Hepatic stellate cell (primary cell): Measurements from ENCODE around the gene SLC22A23.

Experiments
- DNase-seq: peaks from one replicate; pipeline ENCODE4 v3.0.0; 2011; ENCODE audit warnings: low spot score

The SLC22A23 gene

DNA sequence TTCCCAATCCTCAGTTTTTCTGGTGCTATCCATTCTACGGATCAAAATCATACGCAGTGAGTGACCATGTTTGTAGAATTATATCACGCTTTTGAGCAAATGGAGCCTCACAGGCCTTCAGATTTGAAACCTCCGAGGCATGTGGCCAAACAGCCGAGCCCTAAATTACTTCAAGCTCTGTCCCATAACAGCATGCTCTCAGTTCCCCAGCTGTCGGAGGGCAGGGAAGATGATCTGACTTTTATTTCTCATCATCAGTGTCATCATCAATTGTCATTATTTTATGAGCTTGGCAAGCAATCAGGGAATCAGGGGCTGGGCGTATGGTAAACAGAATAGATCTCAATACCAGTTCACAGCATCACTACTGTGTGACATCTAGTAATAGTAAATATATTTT lies 124.9 kb downstream of the SLC22A23 start:
- no peak for DNase-seq

GRCh38 chr6:3331494-3331893 lies 125.4 kb downstream of the SLC22A23 start:
- DNase-seq, result no peak

GRCh38 chr6:3330199-3330598 lies 126.7 kb downstream of the SLC22A23 start:
- no peak for DNase-seq

DNA sequence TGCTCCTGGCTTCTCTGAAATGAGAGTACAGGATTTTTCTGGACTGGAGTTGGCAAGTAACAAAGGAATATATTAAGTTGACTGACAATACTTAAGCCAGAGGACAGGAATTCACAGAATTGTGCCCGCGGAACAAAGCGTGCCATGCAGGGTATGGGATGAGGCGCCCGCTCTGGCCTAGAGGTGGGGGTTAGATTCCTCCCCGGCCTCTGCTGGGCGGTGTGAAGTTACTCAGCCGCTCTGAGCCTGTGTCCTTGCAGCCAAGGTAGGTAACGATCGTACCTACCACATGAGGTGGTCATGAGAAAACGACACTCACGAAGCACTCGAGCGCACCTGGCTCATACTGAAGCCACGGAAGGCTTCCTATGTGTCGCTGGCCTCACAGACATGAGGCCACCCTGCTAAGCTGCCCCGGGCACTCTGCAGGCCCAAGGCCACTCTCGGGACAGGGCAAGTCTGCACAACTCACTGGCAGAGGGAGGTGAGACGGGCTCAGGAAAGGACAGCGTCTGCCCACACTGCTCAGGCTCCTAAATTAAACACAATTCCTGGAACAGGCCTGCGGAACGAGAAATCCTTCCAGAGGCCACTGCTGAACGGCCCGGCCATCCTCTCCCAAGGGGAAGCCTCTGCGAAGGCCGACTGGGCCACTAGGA lies 127.3 kb downstream of the SLC22A23 start:
- DNase-seq, result no peak

DNA sequence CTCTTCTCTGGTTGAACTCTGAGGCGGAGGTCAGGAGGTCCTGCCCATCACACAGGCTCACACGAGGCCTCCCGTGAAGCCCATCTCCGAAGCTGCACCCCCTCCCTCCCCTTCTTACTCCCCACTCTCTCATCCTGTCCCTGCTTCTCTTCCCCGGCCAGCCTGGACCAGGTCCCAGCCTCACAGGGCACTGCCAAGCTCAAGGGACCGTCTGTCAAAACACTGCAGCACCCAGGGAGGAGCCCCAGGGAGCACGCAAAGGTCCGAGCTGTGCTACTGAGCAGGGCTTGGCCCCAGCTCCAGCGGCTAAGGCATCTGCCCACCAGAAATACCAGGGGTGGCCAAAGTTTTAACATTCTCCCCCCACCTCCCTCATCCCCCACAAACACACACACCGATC lies 128.1 kb downstream of the SLC22A23 start:
- no peak for DNase-seq

GRCh38 chr6:3328145-3328544 lies 128.7 kb downstream of the SLC22A23 start:
- DNase-seq, result no peak

GRCh38 chr6:3327403-3327802 lies 129.4 kb downstream of the SLC22A23 start:
- no peak for DNase-seq

DNA sequence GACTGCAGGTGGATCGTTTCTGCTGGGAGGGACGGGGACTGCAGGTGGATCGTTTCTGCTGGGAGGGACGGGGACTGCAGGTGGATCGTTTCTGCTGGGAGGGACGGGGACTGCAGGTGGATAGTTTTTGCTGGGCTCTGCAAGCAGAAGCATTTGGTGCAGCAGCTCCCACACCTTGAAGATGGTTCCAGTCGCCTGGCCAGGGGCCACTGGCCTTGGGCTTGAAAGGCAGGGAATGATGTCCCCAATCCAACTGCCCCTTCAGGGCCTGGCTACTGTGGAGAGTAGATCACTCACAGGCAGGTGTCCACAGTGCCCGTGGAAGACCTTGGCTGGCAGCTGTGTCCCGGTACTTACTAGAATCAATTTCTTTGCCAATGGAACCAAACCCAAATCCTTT lies 129.9 kb downstream of the SLC22A23 start:
- no peak for DNase-seq

DNA sequence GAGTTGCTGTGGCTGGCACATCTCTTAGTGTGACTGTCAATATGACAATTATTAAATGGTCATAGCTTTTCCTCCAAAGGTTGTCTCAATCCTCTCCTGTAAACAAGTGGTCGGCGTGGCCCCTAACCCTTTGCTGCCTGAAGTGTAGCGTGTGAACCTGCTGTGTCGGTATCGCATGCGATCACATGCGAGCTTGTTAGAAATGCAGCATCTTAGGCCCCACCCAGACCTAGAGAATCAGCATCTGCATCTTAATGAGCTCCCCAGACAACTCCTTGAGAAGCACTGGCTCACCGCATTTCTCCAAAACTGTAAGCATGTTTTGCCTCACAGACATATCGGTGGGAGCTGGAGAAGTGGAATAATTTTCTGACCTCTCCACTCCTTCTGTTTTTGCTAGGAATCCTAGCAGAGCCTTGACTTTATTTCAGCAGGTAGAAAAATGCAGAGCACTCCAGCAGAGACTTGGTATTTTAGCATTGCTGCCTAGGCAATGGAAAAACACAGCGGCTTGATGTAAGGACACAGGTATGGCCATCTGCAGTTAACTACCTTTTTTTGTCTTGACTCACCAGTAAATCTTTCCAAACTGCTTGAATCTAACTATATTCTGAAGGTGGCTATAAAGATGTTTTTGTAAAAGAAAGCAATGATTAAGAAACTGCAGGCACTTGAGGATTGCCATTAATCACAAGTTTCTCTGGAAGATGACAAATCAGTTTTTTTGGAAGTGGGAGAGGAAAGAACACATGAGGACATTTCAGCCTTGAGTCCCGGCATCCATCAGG lies 130.5 kb downstream of the SLC22A23 start:
- no peak for DNase-seq

GRCh38 chr6:3325210-3325609 lies 131.6 kb downstream of the SLC22A23 start:
- no peak for DNase-seq

GRCh38 chr6:3324262-3324942 lies 132.4 kb downstream of the SLC22A23 start:
- DNase-seq, result peak; percentile 76

DNA sequence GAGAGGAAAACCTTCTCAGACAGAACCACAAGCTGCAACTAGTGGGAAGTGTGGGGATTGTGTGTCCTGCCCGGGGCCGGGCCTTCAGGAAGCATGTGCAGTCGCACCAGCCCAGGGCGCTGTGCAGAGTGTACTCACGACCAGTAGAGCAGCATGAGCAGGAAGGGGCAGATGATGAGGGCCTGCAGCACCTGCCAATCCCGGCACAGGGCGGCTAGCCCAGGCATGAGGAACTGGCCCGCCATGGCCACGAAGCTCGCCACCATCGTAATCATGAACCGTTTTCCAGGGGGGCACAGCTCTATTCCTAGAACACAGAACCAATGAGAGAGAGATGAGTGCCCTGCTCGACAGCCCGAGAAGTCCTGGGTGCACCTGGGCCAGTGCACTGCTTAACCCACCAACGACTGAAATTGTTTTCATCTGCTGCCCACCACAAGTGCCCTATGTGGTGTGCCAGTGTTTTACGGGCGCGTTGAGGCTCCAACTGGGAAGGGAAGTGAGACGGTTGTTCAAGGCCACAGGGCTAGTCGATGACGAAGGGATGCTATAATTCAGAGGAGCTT lies 133.1 kb downstream of the SLC22A23 start:
- no peak for DNase-seq

DNA sequence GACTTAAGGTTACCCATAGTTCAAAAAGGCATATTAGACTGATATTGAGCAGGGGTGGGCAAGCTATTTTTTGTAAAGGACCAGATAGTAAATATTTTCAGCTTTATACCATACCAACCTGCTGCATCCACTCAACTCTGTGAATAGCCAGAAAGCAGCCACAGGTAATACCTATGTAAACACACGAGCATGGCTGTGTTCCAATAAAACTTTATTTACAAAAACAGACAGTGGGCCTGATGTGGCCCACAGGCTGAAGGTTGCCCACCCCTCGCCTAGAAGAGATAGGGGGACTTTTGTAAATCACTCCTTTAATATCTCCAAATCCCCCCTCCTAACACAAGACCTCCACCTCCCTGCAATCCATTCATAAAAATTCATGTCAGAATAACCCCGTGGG lies 133.7 kb downstream of the SLC22A23 start:
- no peak for DNase-seq

GRCh38 chr6:3322366-3322890 lies 134.4 kb downstream of the SLC22A23 start:
- no peak for DNase-seq

DNA sequence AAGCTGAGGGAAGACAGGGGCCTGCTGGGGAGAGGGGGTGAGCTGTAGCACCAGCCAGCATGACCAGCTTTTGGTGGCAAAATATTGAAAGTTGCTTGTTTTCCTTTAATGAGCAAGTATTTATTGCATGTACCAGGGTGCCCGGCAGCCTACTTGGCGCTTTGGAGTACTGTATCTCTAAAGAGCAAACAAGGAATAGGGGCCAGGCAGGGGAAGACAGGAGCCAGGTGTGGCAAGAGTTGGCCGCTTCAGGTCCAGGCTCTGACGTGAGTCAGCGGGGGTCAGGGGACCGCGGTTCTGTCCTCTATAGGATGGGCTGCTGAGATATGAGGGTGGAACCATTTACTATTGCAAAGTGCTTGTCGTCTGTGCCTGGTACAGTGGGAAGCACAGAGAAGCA lies 135.0 kb downstream of the SLC22A23 start:
- no peak for DNase-seq

DNA sequence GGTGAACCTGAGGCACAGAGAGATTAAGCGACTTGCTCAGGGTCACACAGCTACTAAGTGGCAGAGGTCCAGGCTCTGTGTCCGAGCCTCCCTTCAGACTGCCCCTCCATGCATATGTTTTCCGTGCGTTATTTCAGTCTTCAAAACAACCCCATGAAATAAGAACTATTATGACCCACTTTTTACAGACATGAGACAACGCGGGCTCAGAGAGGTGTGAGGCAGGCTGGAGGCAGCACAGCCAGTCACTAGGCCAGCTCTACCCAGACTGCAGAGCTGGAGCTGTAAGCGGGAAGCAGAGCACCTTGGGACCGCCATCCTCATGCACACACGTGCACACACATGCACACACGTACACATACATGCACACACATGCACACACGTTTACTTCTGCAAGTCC lies 135.8 kb downstream of the SLC22A23 start:
- no peak for DNase-seq

- DNase-seq, result no peak
These were observed 136.5 kb downstream of the SLC22A23 start for GRCh38 chr6:3320238-3320811.

DNA sequence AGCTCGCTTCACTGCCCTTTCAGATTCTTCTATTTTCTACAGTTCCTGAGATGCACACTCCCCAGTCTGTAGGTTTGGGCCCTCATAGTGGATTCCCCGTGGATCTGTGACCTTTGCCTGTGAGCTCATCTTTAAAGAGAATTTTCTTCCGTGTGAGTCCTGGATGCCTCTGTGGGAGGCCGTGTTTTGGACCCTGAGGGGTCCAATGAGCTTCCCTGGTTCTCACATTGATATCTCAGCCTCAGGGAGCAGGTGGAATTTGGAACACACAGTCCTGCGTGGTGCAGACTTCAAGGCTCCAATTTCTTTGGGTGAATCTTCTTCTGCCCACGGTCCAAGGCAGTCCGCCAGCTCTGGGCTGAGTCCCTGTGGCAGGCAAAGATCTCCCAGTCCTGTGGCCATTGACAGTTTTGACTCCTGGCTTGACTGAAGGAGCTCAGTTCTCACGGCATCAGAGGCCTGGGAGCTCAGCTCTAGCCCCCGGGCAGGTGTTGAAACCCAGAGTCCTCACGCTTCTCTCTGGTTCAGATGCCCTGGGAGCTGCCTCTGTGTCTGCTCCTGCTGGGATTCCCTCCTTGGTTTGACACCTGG lies 137.1 kb downstream of the SLC22A23 start:
- no peak for DNase-seq

DNA sequence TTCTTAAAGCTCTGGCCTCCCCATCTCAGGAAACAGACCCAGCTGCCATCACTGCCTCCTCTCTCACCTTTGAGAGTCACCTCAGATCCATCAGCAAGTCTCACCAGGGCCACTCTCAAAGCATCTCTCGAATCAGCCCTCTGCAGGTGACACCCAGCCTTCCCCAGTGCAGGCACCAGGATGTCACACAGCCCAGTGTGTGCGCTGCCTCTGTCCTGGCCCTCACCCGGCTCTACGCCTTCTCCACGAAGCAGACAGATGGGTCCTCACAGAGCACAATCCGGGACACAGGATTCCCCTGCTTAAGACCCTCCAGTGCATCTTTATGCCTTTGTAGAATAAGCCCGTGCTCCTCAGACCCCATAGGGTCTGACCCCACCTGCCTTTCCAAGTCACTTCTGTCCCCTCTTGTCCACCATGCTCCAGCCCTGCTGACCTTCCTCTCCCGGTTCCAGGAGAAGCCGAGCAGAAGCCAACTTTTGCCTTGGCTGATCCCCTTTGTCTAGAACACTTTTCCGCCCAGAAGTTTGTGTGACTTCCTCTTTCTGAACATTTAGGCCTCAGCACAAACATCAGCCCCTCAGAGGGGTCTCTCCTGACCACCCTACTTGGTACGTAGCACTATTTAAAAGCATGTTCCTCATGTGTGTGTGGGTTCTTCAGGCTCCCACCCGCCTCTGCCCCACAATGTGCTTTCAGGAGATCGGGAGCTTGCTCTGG lies 137.9 kb downstream of the SLC22A23 start:
- no peak for DNase-seq

DNA sequence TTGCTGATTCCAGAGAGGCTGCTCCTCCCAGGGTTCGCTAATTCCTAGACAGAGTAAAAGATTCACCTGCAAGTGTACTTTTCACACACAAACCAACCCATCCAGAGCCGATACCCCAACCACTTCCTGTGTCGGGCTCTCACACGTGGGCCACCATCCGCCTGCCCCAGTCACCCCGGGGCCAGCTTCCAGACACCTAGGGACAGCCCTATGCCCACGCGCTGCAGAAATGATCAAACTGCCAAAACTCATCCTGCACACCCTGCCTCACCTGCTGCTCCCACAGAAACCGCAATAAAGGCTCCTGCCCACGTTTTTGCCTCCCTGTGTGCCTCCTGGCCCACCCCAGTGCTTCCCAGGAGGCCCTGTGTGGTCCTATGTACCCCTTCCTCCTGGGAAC lies 138.6 kb downstream of the SLC22A23 start:
- DNase-seq, result no peak

- DNase-seq, result no peak
These were observed 139.1 kb downstream of the SLC22A23 start for GRCh38 chr6:3317741-3318211.
